ENCODE data around the gene S100A10. TPM values are rescaled to one million over a fixed set of nuclear protein-coding genes. Genes with fewer than 3 reads are reported as not detected.

S100A10 gene
- total RNA-seq, 1 donor from 2014 or later = 1,257 TPM

DNA sequence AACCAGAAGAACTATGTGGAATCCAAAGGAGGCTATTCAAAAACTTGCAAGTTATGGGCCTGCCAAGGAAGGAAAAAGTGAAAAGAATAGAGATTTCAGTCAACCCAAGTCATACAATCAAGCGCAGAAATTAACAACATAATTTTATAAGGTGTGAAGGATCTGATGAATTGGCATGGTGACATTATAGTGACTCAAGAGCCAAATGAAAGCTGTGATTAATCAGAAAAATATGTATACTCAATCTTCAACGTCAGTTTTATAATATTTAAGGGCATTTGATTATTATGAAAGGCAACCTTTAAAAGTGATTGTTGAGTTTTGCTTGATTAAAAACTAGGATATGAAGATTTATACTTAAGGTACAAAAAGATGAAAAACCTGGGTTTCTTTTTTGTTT, 46.5 kb downstream of the S100A10 start:
- Histone ChIP-seq H3K36me3 (ENCODE audit: insufficient read depth, low read length) (no peaks in the 10 kb centered on the region), H3K27ac (ENCODE audit: low read depth, low read length) (no peak overlapping the region), H3K79me2 (ENCODE audit: insufficient read depth, low read length) (no peaks in the 10 kb centered on the region), H3K4me1 (ENCODE audit: insufficient read depth, low read length) (peaks cover 19% of the 10 kb centered on the region), H4K20me1 (ENCODE audit: insufficient read depth, low read length) (no peaks in the 10 kb centered on the region), H3K27me3 (ENCODE audit: insufficient read depth, low read length) (no peaks in the 10 kb centered on the region), H3K9ac (ENCODE audit: low read length) (no peak overlapping the region), H3K9me3 (ENCODE audit: insufficient read depth, low read depth, low read length) (no peaks in the 10 kb centered on the region), H2AFZ (ENCODE audit: low read depth, low read length) (no peak overlapping the region), H3K4me3 (ENCODE audit: insufficient read depth, low read depth, low read length) (no peak overlapping the region), H3K4me2 (ENCODE audit: low read length) (no peak overlapping the region)
- H3K27ac Mint-ChIP-seq (ENCODE audit: unreplicated experiment) = no peak overlapping the region
- H3K4me1 Mint-ChIP-seq (ENCODE audit: low read depth, unreplicated experiment) = peaks cover 8% of the 10 kb centered on the region
- no peak for TF ChIP-seq EZH2 (IDR thresholded peaks at IDR 0.05; ENCODE audit: insufficient read depth, low read length)
- TF ChIP-seq, protein P1, sequence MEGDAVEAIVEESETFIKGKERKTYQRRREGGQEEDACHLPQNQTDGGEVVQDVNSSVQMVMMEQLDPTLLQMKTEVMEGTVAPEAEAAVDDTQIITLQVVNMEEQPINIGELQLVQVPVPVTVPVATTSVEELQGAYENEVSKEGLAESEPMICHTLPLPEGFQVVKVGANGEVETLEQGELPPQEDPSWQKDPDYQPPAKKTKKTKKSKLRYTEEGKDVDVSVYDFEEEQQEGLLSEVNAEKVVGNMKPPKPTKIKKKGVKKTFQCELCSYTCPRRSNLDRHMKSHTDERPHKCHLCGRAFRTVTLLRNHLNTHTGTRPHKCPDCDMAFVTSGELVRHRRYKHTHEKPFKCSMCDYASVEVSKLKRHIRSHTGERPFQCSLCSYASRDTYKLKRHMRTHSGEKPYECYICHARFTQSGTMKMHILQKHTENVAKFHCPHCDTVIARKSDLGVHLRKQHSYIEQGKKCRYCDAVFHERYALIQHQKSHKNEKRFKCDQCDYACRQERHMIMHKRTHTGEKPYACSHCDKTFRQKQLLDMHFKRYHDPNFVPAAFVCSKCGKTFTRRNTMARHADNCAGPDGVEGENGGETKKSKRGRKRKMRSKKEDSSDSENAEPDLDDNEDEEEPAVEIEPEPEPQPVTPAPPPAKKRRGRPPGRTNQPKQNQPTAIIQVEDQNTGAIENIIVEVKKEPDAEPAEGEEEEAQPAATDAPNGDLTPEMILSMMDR (IDR thresholded peaks at IDR 0.05; ENCODE audit: insufficient read depth, low read depth, low read length) = no peak
- DNase-seq (ENCODE audit: low read depth) (no peak), FAIRE-seq (no peak)
- no peaks in the 10 kb centered on the region for H3K36me3 Mint-ChIP-seq (ENCODE audit: low read depth, unreplicated experiment)
- no peaks in the 10 kb centered on the region for H3K9me3 Mint-ChIP-seq (ENCODE audit: unreplicated experiment)
- peaks cover 4% of the 10 kb centered on the region for H3K27me3 Mint-ChIP-seq (ENCODE audit: low read depth, unreplicated experiment)
- no peak overlapping the region for H3K4me3 Mint-ChIP-seq (ENCODE audit: unreplicated experiment)

DNA sequence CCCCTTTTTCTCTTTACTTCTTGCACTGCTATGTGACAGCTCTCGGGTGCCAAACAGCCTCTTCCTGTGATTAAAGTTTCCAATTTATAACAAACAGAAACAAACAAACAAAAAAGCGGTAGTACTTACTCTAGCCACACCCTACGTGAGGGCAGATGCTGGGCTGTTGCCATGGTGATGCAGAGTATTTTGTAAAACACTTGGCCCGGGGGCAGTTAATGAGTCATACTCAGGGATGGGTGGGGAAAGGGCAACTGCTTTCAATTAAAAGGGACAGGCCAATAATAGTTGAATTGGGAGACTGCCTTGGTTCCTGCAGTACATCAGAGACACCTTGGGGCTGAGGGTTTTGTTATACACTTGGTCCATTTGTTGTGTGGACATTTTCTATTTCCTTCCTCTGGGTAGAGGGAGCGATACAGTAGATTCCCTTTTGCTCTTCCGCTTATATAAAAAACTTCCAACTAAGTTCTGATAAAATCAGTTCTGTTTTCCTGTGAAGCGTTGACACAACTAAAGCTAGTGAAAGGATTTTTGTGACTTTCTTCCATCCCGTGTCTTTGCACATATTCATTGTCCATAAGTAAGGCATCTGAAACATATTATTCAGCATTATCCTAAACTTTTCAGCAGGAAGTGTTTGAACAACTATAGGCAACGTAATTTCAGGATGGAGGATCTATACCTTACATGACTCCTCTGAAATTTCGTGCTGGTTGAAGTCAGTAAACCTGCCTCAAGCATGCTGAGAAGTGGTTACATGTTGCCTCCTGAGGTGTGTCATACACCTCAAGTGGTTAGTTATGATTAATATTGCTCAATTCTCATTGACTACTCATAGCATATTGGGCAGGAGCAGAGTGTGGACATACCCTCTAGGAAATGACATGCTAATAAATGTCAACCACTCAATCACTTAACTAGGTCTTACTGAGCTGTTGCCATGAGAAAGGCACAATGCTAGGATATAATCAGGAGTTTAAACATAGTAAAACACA, 47.6 kb downstream of the S100A10 start:
- Histone ChIP-seq H3K79me2 (ENCODE audit: insufficient read depth, low read length) (no peaks in the 10 kb centered on the region), H4K20me1 (ENCODE audit: insufficient read depth, low read length) (no peaks in the 10 kb centered on the region), H3K4me3 (ENCODE audit: insufficient read depth, low read depth, low read length) (no peak overlapping the region), H3K36me3 (ENCODE audit: insufficient read depth, low read length) (no peaks in the 10 kb centered on the region), H3K27me3 (ENCODE audit: insufficient read depth, low read length) (no peaks in the 10 kb centered on the region), H3K4me2 (ENCODE audit: low read length) (peak overlapping the region; percentile 53), H3K27ac (ENCODE audit: low read depth, low read length) (peak overlapping the region; percentile 67), H2AFZ (ENCODE audit: low read depth, low read length) (no peak overlapping the region), H3K9me3 (ENCODE audit: insufficient read depth, low read depth, low read length) (no peaks in the 10 kb centered on the region), H3K9ac (ENCODE audit: low read length) (peak overlapping the region; percentile 60), H3K4me1 (ENCODE audit: insufficient read depth, low read length) (peaks cover 29% of the 10 kb centered on the region)
- no peak overlapping the region for H3K4me3 Mint-ChIP-seq (ENCODE audit: unreplicated experiment)
- H3K36me3 Mint-ChIP-seq (ENCODE audit: low read depth, unreplicated experiment) = no peaks in the 10 kb centered on the region
- peaks cover 2% of the 10 kb centered on the region for H3K27me3 Mint-ChIP-seq (ENCODE audit: low read depth, unreplicated experiment)
- no peak for FAIRE-seq
- DNase-seq (ENCODE audit: low read depth) = peak; percentile 90
- H3K4me1 Mint-ChIP-seq (ENCODE audit: low read depth, unreplicated experiment) = peaks cover 12% of the 10 kb centered on the region
- TF ChIP-seq, protein P1 (IDR thresholded peaks at IDR 0.05; ENCODE audit: insufficient read depth, low read depth, low read length) = no peak
- TF ChIP-seq EZH2 (IDR thresholded peaks at IDR 0.05; ENCODE audit: insufficient read depth, low read length) = no peak
- H3K27ac Mint-ChIP-seq (ENCODE audit: unreplicated experiment) = peak overlapping the region; percentile 77
- H3K9me3 Mint-ChIP-seq (ENCODE audit: unreplicated experiment) = no peaks in the 10 kb centered on the region

All from astrocyte (in vitro differentiated cells and primary cell).